HG03354 (cell line): ENCODE measurements around the gene SMIM33.

Experiments
- ATAC-seq: cut with Tn5 transposase; IDR thresholded peaks from one replicate; pipeline ENCODE4 v1.9.1; 2021; ENCODE audit warnings: mild to moderate bottlenecking; ENCODE audit not compliant: unreplicated experiment, poor library complexity, severe bottlenecking

The SMIM33 gene

GRCh38 chr5:139517683-139518564, 47.1 kb downstream of the SMIM33 start:
- peak; percentile 87 for ATAC-seq
